ENCODE measurements around the gene CDIP1. TPM values are rescaled to one million over a fixed set of nuclear protein-coding genes. Genes with fewer than 3 reads are reported as not detected.

Gene CDIP1
- total and polyA plus RNA-seq, 9 of the 15 experiments (the other 6 are each of a cell fraction or from before 2014, with no cell fraction given): 0.29 TPM; not detected in 8

DNA sequence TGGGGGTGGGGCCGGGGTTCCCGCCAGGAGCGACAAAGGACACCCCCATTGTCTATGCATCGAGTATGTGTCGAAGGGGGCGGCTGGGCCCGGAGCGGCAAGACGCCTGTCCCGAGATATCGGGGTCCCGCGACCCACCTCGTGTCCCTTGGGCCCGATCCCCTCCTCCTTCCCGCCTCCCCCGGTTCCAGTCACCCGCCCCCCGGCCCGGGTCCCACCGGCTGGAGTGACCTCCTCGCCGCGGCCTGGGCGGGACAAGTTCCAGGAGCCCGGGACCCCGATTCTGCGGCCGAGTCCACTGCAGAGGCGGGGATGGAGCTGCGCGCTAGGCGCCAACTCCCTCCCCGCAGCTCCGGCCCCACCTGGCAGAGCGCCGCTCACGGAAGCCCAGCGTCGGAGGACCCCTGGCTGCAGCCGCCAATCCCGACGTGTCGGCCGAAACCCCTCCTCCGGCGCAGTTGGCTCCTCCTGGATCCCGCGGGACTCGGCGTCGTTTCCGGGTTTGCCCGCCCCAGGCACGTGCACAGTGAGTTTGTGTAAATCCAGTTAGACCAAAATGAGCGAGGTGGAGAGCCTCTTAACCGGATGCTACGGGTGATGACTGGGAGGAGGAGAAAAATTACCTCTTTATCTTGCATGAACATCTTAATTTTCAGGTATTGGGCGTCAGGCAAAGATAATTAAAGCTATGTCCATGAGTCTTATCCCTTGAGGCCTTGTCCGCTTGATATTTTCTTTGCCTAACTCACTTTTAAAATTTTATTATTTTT, 64.2 kb downstream of the CDIP1 start, which contains the start of gene NMRAL1 (continued):
- 0 out of 2 replicates have a peak, but pooled peaks have one; percentile 13 for TF ChIP-seq TCF3 (CRISPR knock-in tag; IDR thresholded peaks at IDR 0.05)
- TF ChIP-seq, protein P1, sequence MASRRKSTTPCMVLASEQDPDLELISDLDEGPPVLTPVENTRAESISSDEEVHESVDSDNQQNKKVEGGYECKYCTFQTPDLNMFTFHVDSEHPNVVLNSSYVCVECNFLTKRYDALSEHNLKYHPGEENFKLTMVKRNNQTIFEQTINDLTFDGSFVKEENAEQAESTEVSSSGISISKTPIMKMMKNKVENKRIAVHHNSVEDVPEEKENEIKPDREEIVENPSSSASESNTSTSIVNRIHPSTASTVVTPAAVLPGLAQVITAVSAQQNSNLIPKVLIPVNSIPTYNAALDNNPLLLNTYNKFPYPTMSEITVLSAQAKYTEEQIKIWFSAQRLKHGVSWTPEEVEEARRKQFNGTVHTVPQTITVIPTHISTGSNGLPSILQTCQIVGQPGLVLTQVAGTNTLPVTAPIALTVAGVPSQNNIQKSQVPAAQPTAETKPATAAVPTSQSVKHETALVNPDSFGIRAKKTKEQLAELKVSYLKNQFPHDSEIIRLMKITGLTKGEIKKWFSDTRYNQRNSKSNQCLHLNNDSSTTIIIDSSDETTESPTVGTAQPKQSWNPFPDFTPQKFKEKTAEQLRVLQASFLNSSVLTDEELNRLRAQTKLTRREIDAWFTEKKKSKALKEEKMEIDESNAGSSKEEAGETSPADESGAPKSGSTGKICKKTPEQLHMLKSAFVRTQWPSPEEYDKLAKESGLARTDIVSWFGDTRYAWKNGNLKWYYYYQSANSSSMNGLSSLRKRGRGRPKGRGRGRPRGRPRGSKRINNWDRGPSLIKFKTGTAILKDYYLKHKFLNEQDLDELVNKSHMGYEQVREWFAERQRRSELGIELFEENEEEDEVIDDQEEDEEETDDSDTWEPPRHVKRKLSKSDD (conservative IDR thresholded peaks at IDR 0.05; ENCODE audit: low read length): 0 out of 2 replicates have a peak, but pooled peaks have one; percentile 29
- no peak for TF ChIP-seq ZNF696 (CRISPR knock-in tag; conservative IDR thresholded peaks at IDR 0.05)
- no peak for TF ChIP-seq ZNF165 (CRISPR knock-in tag; IDR thresholded peaks at IDR 0.05; ENCODE audit: borderline replicate concordance)
- TF ChIP-seq SIRT6 (IDR thresholded peaks at IDR 0.05; ENCODE audit: low read depth, low read length): no peak
- TF ChIP-seq NFYB (IDR thresholded peaks at IDR 0.05; ENCODE audit: extremely low read depth, insufficient read length): peak; percentile 45
- peak in 2 of 3 experiments; percentile 73 to 78 for TF ChIP-seq YY1 (IDR thresholded peaks at IDR 0.05; ENCODE audit: borderline replicate concordance in 1 of 3, control insufficient read depth in 1 of 3, extremely low read depth in 1 of 3, insufficient read depth in 3 of 3, insufficient read length in 1 of 3, insufficient replicate concordance in 2 of 3, low read depth in 1 of 3, low read length in 2 of 3)
- peak; percentile 44; the same call in 1 of the 2 replicates for TF ChIP-seq GTF2F1 (IDR thresholded peaks at IDR 0.05; ENCODE audit: low read depth, low read length)
- TF ChIP-seq PHB2 (IDR thresholded peaks at IDR 0.05; ENCODE audit: low read depth): no peak
- peak; percentile 25; the same call in 1 of the 2 replicates for TF ChIP-seq HDAC2 (IDR thresholded peaks at IDR 0.05)
- TF ChIP-seq TGIF2 (CRISPR knock-in tag; IDR thresholded peaks at IDR 0.05): no peak
- TF ChIP-seq POLR2B (IDR thresholded peaks at IDR 0.05; ENCODE audit: low read depth, partially characterized antibody): peak; percentile 76
- TF ChIP-seq PRMT5 (CRISPR knock-in tag; IDR thresholded peaks at IDR 0.05): no peak
- peak; percentile 76 for TF ChIP-seq PHF8 (IDR thresholded peaks at IDR 0.05; ENCODE audit: borderline replicate concordance, low read length)
- peak; percentile 19 for TF ChIP-seq ZFP36 (IDR thresholded peaks at IDR 0.05; ENCODE audit: low read depth, low read length, partially characterized antibody)
- no peak for TF ChIP-seq GTF2A2 (tag; IDR thresholded peaks at IDR 0.05)
- TF ChIP-seq LEF1 (IDR thresholded peaks at IDR 0.05): peak; percentile 62; the same call in 1 of the 2 replicates
- TF ChIP-seq NR2C2 (CRISPR knock-in tag; IDR thresholded peaks at IDR 0.05): 0 out of 2 replicates have a peak, but pooled peaks have one; percentile 20
- TF ChIP-seq NR2C2 (tag; IDR thresholded peaks at IDR 0.05): no peak; the same call in 1 of the 2 replicates
- TF ChIP-seq ZBED1 (IDR thresholded peaks at IDR 0.05): 0 out of 2 replicates have a peak, but pooled peaks have one; percentile 52
- TF ChIP-seq RUNX1 (IDR thresholded peaks at IDR 0.05; ENCODE audit: low read depth): no peak
- TF ChIP-seq, protein P2, sequence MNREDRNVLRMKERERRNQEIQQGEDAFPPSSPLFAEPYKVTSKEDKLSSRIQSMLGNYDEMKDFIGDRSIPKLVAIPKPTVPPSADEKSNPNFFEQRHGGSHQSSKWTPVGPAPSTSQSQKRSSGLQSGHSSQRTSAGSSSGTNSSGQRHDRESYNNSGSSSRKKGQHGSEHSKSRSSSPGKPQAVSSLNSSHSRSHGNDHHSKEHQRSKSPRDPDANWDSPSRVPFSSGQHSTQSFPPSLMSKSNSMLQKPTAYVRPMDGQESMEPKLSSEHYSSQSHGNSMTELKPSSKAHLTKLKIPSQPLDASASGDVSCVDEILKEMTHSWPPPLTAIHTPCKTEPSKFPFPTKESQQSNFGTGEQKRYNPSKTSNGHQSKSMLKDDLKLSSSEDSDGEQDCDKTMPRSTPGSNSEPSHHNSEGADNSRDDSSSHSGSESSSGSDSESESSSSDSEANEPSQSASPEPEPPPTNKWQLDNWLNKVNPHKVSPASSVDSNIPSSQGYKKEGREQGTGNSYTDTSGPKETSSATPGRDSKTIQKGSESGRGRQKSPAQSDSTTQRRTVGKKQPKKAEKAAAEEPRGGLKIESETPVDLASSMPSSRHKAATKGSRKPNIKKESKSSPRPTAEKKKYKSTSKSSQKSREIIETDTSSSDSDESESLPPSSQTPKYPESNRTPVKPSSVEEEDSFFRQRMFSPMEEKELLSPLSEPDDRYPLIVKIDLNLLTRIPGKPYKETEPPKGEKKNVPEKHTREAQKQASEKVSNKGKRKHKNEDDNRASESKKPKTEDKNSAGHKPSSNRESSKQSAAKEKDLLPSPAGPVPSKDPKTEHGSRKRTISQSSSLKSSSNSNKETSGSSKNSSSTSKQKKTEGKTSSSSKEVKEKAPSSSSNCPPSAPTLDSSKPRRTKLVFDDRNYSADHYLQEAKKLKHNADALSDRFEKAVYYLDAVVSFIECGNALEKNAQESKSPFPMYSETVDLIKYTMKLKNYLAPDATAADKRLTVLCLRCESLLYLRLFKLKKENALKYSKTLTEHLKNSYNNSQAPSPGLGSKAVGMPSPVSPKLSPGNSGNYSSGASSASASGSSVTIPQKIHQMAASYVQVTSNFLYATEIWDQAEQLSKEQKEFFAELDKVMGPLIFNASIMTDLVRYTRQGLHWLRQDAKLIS (CRISPR knock-in tag; IDR thresholded peaks at IDR 0.05): peak; percentile 26; the same call in 1 of the 2 replicates
